IPS-NIHi11 (cell line): Measurements from ENCODE around the gene SH3GL2.
"Not testable (repeated sequence)": the region's sequence is repeated elsewhere in the genome, so short reads cannot be mapped to it uniquely, and the experiment has no call there.

Experiments
- DNase-seq: peaks from one replicate; pipeline ENCODE4 v3.0.0; 2012; ENCODE audit warnings: mixed read lengths, low spot score

SH3GL2 gene

DNA sequence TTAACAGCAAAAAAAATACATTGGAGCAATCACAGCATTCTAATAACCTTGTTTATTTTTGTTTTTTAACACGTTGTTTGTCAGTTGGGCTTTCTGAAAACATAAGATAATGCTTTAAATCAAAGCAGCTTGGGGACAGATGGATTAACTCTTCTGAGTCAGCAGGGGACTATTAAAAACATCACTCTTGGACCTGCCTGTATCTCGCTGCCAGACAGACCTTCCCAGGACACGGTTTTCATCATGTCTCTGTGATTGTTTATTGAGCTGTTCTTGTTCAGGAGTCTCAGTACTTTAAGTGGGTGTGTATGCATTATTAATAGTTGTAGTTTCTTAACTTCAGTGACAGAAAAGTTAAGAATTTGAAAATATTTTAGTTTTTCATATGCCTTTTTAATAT is 173.2 kb downstream of the SH3GL2 start:
- DNase-seq: no peak

GRCh38 chr9:17757816-17758215 is 178.9 kb downstream of the SH3GL2 start:
- DNase-seq: no peak

DNA sequence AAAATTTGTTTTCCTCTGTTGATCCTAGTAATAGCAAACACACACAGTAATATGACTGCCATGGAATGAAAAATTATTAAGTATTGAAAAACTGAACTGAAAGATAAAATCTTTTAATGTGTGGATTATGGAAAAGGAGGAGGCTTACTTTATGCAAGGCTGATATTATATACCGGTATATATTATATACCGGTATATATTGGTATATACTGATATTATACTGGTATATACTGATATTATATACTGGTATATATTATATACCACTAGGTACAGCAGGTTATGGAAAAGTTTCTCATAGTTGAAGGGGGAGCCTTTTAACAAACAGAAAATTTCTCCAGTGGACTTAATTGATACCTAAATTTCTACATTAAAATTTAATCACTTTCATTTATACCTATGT is 181.4 kb downstream of the SH3GL2 start:
- DNase-seq: no peak

DNA sequence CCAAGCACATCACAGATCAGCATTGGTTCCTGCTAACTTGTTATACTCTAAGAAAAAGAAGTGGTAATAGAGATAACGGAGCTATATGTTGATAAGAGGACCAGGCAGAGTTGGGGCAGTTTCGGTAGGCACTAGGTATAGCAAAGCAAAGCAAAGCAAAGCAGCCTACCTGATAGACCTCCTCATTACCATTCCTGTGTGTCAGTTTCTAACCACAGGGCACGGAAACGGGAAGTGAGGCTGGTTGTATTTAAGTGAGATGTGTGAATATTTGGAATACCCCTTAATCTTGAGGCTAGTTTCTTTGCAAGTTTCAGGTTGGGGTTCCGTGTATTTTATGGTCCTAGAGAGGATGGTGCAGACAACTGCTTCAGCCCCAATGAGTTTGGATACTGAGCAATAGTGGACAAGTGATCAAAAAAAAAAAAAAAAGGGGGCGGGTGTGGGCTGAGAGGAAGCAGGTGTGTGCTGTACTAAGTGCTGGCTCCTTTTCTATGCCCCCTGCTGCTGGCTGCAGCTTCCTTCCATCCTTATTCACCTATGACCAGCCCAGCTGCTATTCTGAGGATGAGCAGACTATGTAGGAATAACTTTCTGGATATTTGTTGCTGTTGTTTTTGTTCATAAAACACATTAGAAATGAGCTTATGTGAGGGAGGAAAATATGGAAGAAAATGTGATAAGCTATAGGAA is 183.3 kb downstream of the SH3GL2 start:
- no peak for DNase-seq

DNA sequence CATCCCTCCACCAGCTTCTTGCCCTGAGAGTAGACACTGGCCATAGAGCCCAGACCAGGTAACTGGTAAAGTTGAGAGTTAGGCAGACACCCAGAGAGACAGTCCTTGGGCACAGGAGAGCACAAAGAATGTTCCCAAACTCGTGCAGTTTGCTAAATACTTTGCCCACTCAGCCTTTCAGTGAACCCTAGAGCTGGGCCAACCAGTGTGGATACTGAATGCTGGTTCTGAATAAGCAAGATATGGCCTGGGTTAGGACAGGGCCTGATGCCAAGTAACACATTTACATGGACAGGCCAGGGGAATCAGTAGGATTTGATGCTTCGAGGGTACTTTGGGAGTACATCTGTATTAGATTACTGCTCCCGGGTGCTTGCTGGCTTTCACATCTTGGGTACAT is 185.4 kb downstream of the SH3GL2 start:
- no peak for DNase-seq

DNA sequence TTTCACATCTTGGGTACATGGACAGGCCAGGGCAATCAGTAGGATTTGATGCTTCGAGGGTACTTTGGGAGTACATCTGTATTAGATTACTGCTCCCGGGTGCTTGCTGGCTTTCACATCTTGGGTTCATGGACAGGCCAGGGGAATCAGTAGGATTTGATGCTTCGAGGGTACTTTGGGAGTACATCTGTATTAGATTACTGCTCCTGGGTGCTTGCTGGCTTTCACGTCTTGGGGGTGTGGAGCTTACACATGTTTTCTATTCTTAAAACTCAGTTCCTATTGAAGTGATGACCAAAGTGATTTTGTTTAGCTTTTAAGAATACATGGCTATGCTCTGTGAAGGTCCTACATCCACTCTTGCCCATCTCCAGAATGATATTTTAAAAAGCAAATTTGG is 186.3 kb downstream of the SH3GL2 start:
- not testable (repeated sequence) for DNase-seq

- no peak for DNase-seq
These were observed 193.4 kb downstream of the SH3GL2 start for GRCh38 chr9:17772223-17772622.

- DNase-seq: no peak
These were observed 196.8 kb downstream of the SH3GL2 start for GRCh38 chr9:17775656-17776055.

DNA sequence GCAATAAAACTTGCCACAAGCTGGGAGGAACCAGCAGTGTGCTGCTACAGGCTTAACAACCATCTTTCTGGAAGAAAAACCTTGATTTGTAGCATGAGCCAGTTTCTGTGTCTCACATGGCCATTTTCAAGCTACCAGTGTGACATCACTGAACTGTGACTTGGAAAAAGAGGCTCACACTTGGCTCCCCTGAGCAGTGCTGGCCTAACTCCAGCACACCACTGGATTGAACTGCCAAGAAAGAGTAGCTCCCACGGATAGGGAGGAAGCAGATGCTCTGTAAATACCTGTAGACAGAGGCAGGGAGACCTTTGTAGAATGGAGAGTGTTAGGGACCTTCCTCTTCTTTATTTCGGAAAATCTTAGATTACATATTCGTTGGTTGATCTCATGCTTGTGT is 197.9 kb downstream of the SH3GL2 start:
- DNase-seq: peak; percentile 10

DNA sequence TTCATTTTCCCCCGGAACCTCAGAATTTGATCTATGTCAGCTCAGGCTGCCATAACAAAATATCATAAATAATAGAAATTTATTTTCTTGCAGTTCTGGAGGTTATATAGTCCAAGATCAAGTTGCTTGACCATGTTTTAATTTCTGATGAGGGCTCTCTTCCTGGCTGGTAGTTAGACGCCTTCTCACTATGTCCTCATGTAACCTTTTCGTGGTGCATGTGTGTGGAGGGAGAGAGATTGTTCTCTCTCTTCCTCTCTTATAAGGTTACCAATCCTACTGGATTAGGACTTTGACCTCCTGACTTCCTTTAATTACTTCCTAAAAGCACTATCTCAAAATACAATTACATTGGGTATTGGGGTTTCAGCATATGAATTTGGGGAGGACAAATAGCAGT is 198.6 kb downstream of the SH3GL2 start:
- no peak for DNase-seq

- no peak for DNase-seq
These were observed 203.7 kb downstream of the SH3GL2 start for GRCh38 chr9:17782430-17783149.

- no peak for DNase-seq
These were observed 204.4 kb downstream of the SH3GL2 start for GRCh38 chr9:17783227-17783626.

DNA sequence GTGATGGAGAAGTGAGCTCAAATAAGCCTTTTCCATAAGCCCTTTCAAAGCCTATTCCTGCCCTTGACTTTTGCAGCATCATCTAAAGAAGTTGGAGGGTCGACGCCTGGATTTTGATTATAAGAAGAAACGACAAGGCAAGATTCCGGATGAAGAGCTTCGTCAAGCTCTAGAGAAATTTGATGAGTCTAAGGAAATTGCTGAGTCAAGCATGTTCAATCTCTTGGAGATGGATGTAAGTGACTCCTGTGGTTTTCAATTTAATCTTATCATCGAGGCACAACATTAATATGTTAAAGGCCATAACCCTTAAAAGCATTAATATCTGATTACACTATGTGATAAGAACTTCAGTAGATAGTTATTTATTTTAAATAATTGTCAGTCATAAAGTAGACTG is 210.4 kb downstream of the SH3GL2 start:
- DNase-seq: no peak

DNA sequence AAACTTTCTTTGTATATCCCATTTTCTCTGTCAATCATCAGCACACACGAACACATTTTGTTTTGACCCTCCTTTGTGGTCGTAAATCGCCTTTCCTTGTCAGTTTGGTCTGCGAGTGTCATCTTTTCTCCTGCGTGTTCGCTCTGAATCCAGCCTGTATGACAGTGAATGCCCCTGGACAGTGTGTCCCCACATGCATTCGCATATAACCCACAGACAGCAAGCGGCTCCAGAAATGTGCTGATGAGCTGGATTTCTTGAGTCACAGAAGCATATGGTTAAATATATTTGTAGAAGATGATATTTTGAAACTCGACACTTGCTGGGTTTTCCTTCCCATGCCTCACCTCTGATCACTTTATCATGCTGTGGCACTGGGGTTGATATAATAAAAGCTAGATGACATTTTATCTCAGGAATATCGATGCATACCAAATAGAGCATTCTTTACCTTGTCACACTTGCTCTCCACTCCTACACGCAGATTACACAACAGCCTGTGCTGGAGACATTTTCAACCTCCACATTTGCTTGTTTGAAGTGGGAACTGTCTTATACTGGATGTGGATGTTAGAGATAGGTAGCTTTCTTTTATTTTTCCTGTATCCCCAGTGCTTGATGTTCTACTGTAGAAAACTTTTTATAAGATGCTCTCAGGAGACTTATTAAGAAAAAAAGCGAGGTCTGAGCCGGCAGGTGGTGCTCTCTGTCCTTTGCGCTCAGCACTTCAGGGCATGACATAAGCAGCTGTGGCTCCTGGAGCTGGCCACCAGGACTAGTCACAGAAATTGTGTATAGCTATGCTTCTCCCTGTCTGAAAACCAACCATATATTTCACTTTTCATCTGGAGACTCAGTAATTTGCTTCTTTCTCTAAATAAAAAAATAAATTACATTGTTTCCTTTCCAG is 215.1 kb downstream of the SH3GL2 start:
- no peak for DNase-seq

DNA sequence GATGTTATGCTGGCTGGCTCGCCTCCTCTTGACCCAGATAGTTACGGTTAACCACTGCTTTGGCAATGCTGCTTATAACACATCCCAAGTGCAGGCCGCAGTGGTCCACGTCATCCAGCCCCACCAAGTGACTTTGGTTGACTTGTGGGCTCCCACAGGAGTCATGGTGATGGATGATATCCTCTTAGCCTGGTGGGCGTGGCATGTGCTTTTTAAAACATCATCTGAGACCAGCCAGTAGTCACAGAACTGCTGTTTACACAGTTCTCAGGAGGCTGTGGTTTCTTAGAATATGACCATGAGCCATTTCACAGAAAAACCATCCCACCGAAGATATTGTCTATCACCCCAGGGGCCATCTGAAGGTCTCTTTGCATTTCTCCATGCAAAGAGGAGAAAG is 216.9 kb downstream of the SH3GL2 start:
- no peak for DNase-seq

GRCh38 chr9:17799369-17799768 is 220.5 kb downstream of the SH3GL2 start:
- DNase-seq: no peak

DNA sequence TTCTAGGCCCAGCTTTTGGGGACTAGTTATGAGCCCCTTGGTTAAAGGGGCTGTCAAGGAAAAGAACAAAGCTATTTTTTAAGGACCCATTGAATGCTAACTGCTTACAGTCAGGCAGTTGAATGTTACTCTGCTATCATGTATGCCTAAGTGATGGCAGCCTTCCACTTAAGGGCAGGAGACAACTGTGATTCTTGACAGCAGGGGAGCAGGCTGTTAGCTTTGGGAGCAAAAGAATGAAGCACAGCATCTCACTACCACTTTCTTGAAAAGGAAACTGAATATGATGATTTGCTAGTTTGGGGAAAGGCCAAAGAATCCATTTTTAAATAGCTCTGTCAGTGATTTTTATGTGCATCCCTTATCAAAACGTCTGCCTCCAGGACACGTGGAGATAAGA is 221.6 kb downstream of the SH3GL2 start:
- DNase-seq: no peak

DNA sequence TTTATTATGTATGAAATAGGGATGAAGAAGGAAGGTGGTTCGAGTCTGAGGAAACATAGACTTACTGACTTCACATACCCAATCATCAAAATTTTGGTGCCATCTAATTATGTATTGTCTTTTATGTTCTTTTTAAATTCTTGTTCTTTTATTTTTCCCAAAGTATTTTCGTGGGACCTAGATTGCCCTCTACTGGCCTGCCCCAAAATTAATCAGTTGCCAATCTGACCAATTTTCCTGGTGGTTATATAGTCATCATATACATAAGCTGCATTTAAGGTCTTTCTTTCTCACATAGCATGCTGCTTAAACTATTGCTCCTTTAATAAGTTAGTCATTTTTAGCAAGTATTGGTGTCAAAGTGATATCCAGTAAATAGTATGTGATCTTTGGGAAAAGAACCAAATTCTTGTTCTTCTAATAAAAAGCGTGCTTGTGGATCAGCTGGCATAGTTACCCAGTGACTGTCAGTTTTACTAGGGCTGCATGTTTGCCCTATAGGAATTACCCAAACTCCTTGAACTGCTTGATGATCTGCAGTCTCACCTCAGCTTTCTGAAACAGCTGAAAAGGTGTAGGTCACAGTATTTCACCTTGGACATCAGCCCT is 223.5 kb downstream of the SH3GL2 start:
- no peak for DNase-seq

GRCh38 chr9:17807613-17808282 is 228.9 kb downstream of the SH3GL2 start:
- DNase-seq: no peak

- no peak for DNase-seq
These were observed 231.5 kb downstream of the SH3GL2 start for GRCh38 chr9:17810317-17810716.

DNA sequence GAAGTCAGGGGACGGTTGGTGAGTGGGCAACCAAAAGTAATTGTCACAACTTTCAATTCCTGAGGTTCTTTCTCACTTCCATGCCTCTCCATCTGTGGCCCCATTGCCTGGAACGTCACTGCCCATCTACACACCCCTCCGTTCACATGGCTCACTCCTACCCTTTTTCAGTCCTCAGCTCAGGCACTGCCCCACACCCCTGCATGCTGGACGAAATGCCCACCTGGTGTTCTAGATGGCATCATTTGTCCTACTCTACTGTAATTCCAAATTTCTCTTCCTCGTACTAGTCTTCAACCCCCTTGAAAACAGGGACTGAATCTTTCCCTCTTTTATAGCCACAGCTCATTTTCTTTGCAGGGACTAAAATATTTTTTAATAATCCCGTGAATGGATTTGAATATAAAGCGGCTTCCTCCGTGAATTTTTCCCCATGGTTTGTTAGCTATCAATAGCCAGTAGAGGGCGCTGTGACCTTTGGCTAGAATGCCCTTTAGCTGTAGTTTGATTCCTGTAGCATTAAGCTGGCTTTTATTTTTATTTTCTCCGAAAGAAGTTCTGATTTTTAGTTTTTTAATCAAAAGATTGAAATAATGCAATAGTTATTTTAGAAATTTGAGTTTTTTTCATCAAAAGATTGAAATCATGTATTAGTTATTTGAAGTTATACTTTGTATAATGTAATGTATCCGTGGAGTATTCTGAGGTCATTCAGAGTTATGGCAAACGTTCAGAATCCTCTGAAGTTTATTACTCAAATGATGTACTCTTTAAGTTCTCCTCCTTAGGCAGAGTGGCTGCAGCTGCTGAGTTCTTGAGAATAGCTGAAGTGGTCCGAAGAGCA is 232.1 kb downstream of the SH3GL2 start:
- peak; percentile 54 for DNase-seq
